ENCODE data around the gene WDFY4. TPM values are rescaled to one million over a fixed set of nuclear protein-coding genes. Genes with fewer than 3 reads are reported as not detected.

WDFY4 gene
- total and polyA plus RNA-seq, 2 of the 4 experiments (the other 2 are of a cell fraction), result not detected

- H2BK5ac ChIP-seq (ENCODE audit: low read depth, low read length, poor library complexity, severe bottlenecking), result no peak overlapping the region
- H3K79me1 ChIP-seq (ENCODE audit: low read depth in 1 of 2, low read length in 2 of 2), result no peaks in the 10 kb centered on the region
- H3K36me3 ChIP-seq (ENCODE audit: control insufficient read depth, insufficient read depth, low read length), result no peaks in the 10 kb centered on the region
- no TSS peak for BruUV-seq (replicated peaks)
- no peak overlapping the region for H3K4ac ChIP-seq (ENCODE audit: low read depth, low read length)
- H3K9ac ChIP-seq (ENCODE audit: low read depth, low read length), result no peak overlapping the region
- ATAC-seq (ENCODE audit: low read depth) (no peak), DNase-seq (no peak)
- no peak overlapping the region for H3K27ac ChIP-seq (ENCODE audit: insufficient read depth, low read length)
- no peaks in the 10 kb centered on the region for H3K9me3 ChIP-seq (ENCODE audit: control insufficient read depth, insufficient read depth, low read length)
- intact Hi-C loops (cut with micrococcal nuclease) (no loop called here), in situ Hi-C loops (cut with MboI; ENCODE audit: low sequenced_read_pairs) (no loop called here), dilution Hi-C loops (cut with HindIII; ENCODE audit: low sequenced_read_pairs, unreplicated experiment) (no loop called here)
- no peak overlapping the region for H3K18ac ChIP-seq (ENCODE audit: low read depth, low read length)
- H2BK120ac ChIP-seq (ENCODE audit: low read depth, low read length), result no peak overlapping the region
- TF ChIP-seq USF2 (IDR thresholded peaks at IDR 0.05; ENCODE audit: low read depth, low read length), result no peak
- no peak for TF ChIP-seq POLR2A (IDR thresholded peaks at IDR 0.05; ENCODE audit: low read depth, low read length)
- TF ChIP-seq, protein P1, sequence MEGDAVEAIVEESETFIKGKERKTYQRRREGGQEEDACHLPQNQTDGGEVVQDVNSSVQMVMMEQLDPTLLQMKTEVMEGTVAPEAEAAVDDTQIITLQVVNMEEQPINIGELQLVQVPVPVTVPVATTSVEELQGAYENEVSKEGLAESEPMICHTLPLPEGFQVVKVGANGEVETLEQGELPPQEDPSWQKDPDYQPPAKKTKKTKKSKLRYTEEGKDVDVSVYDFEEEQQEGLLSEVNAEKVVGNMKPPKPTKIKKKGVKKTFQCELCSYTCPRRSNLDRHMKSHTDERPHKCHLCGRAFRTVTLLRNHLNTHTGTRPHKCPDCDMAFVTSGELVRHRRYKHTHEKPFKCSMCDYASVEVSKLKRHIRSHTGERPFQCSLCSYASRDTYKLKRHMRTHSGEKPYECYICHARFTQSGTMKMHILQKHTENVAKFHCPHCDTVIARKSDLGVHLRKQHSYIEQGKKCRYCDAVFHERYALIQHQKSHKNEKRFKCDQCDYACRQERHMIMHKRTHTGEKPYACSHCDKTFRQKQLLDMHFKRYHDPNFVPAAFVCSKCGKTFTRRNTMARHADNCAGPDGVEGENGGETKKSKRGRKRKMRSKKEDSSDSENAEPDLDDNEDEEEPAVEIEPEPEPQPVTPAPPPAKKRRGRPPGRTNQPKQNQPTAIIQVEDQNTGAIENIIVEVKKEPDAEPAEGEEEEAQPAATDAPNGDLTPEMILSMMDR (conservative IDR thresholded peaks at IDR 0.05; ENCODE audit: low read depth, low read length), result no peak
- TF ChIP-seq CHD1 (IDR thresholded peaks at IDR 0.05; ENCODE audit: low read depth, low read length), result no peak
- TF ChIP-seq MAZ (IDR thresholded peaks at IDR 0.05; ENCODE audit: borderline replicate concordance, low read depth, low read length), result no peak
- TF ChIP-seq MAFK (IDR thresholded peaks at IDR 0.05; ENCODE audit: low read depth, low read length), result no peak
- TF ChIP-seq BHLHE40 (IDR thresholded peaks at IDR 0.05; ENCODE audit: low read depth, low read length), result no peak
- TF ChIP-seq NFE2L2 (IDR thresholded peaks at IDR 0.05; ENCODE audit: low read depth, low read length), result no peak
- TF ChIP-seq RFX5 (IDR thresholded peaks at IDR 0.05; ENCODE audit: low read depth, low read length), result no peak
- TF ChIP-seq RAD21 (IDR thresholded peaks at IDR 0.05; ENCODE audit: low read length), result no peak
- TF ChIP-seq SMC3 (IDR thresholded peaks at IDR 0.05; ENCODE audit: low read depth, low read length), result no peak
- TF ChIP-seq ELK1 (IDR thresholded peaks at IDR 0.05; ENCODE audit: borderline replicate concordance, low read depth, low read length), result no peak
- no peak for TF ChIP-seq CEBPB (IDR thresholded peaks at IDR 0.05; ENCODE audit: low read depth, low read length)
- TF ChIP-seq RCOR1 (IDR thresholded peaks at IDR 0.05; ENCODE audit: insufficient replicate concordance, low read length), result no peak
- CTCF ChIA-PET, result no interaction called here
- H2BK20ac ChIP-seq (ENCODE audit: low read depth, low read length), result no peak overlapping the region
- H2AK9ac ChIP-seq (replicated peaks; ENCODE audit: low read depth, low read length, poor library complexity), result no peak overlapping the region
- no peak overlapping the region for H4K5ac ChIP-seq (ENCODE audit: low read depth, low read length)
- H3K23ac ChIP-seq (ENCODE audit: low read depth, low read length), result no peak overlapping the region
- no peak overlapping the region for H3K56ac ChIP-seq (ENCODE audit: extremely low read depth, insufficient read depth, low read length)
- POLR2A ChIA-PET (ENCODE audit: unreplicated experiment), result no interaction called here
- no peak overlapping the region for H4K91ac ChIP-seq (ENCODE audit: insufficient read depth, low read depth, low read length)
- no peak overlapping the region for H3K4me2 ChIP-seq (ENCODE audit: low read depth, low read length)
- no peak overlapping the region for H2BK15ac ChIP-seq (ENCODE audit: low read depth, low read length)
- no peak overlapping the region for H2AK5ac ChIP-seq (ENCODE audit: low read depth, low read length)
- H3K9me1 ChIP-seq (ENCODE audit: insufficient read depth, low read length), result no peaks in the 10 kb centered on the region
- no peak overlapping the region for H2AFZ ChIP-seq (replicated peaks; ENCODE audit: low read length, poor library complexity)
- peaks cover 21% of the 10 kb centered on the region for H3K27me3 ChIP-seq (ENCODE audit: control insufficient read depth, insufficient read depth, low read length)
- H3K4me3 ChIP-seq (ENCODE audit: insufficient read depth, low read depth, low read length), result no peak overlapping the region
- no peaks in the 10 kb centered on the region for H3K4me1 ChIP-seq (ENCODE audit: control insufficient read depth, insufficient read depth, low read length)
- no peaks in the 10 kb centered on the region for H4K20me1 ChIP-seq (ENCODE audit: insufficient read depth, low read length)
- no peak overlapping the region for H4K8ac ChIP-seq (ENCODE audit: low read depth in 2 of 2, low read length in 2 of 2)
- WGBS, 2 experiments (ENCODE audit: extremely low coverage in 2 of 2, insufficient read length in 1 of 2), result 55% methylated on average over 6 of the region's 12 CpGs; no CpG with 5 or more reads in 1 of the 2 experiments
- H3K14ac ChIP-seq (replicated peaks; ENCODE audit: low read depth, low read length), result no peak overlapping the region
Observed at GRCh38 chr10:48690791-48691660, 6.4 kb downstream of the WDFY4 start.

Measured in IMR-90 (cell line).